LNCAP (cell line): Measurements from ENCODE around the gene NFIA.

ENCODE experiments used
- CTCF ChIP-seq: fragments of 450-650 bp; IDR thresholded peaks from 2 replicates; pipeline ENCODE4 v1.5.1; 2017; ENCODE audit warnings: mild to moderate bottlenecking

The NFIA gene

GRCh38 chr1:61391730-61392129 lies 309.4 kb downstream of the NFIA start:
- TF ChIP-seq CTCF = no peak

- TF ChIP-seq CTCF = no peak
Observed at GRCh38 chr1:61392409-61393242, 310.3 kb downstream of the NFIA start.

GRCh38 chr1:61393575-61393974 lies 311.2 kb downstream of the NFIA start:
- TF ChIP-seq CTCF = no peak

- TF ChIP-seq CTCF = no peak
Observed at GRCh38 chr1:61395146-61395800, 312.9 kb downstream of the NFIA start.

- TF ChIP-seq CTCF = no peak
Observed at GRCh38 chr1:61397495-61397894, 315.1 kb downstream of the NFIA start.

GRCh38 chr1:61397935-61398334 lies 315.6 kb downstream of the NFIA start:
- no peak for TF ChIP-seq CTCF

- no peak for TF ChIP-seq CTCF
Observed at GRCh38 chr1:61399199-61399598, 316.8 kb downstream of the NFIA start.
